ENCODE measurements around the gene ADGRG1.

DNA sequence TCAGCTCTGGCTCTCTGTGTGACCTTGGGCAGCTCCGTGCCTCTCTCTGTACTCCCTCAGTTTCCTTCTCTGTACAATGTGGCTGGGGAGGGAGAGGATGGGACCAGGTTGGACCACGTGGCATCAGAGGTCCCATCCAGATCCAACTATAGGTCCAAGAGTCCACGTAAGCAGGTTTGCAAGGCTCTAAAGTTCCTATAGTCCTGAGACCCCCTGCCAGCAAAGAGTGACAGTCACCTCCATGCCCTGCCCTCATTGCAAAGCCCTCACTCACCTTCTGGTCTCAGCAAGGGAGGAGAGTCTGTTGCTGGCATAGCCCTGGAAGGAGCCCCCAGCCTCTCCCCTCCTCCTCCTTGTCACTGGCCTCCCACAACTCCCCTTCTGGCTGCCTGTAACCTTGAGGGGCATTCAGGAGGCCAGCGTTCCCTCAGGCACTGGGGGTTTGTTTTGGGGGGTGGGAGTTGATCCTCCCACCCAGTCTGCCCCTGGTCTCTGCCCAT lies 60.1 kb downstream of the ADGRG1 start:
- TF ChIP-seq POLR2A (IDR thresholded peaks at IDR 0.05): no peak
- TF ChIP-seq, protein P1, sequence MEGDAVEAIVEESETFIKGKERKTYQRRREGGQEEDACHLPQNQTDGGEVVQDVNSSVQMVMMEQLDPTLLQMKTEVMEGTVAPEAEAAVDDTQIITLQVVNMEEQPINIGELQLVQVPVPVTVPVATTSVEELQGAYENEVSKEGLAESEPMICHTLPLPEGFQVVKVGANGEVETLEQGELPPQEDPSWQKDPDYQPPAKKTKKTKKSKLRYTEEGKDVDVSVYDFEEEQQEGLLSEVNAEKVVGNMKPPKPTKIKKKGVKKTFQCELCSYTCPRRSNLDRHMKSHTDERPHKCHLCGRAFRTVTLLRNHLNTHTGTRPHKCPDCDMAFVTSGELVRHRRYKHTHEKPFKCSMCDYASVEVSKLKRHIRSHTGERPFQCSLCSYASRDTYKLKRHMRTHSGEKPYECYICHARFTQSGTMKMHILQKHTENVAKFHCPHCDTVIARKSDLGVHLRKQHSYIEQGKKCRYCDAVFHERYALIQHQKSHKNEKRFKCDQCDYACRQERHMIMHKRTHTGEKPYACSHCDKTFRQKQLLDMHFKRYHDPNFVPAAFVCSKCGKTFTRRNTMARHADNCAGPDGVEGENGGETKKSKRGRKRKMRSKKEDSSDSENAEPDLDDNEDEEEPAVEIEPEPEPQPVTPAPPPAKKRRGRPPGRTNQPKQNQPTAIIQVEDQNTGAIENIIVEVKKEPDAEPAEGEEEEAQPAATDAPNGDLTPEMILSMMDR (IDR thresholded peaks at IDR 0.05): no peak
